ENCODE data around the gene CLTRN.

Gene CLTRN

GRCh38 chrX:15646543-15646942 lies 18.1 kb downstream of the CLTRN start:
- DNase-seq: no peak

- DNase-seq: no peak
Measured at GRCh38 chrX:15646031-15646430, 18.6 kb downstream of the CLTRN start.

GRCh38 chrX:15645266-15645665 lies 19.3 kb downstream of the CLTRN start:
- no peak for DNase-seq

GRCh38 chrX:15644560-15644872 lies 20.1 kb downstream of the CLTRN start:
- DNase-seq: no peak

GRCh38 chrX:15643786-15644559 lies 20.6 kb downstream of the CLTRN start:
- no peak for DNase-seq

- DNase-seq: no peak
Measured at GRCh38 chrX:15631637-15632036, 33.0 kb downstream of the CLTRN start.

GRCh38 chrX:15623054-15623453 lies 41.6 kb downstream of the CLTRN start:
- DNase-seq: no peak

GRCh38 chrX:15619053-15619755 lies 45.4 kb downstream of the CLTRN start:
- DNase-seq: no peak

- DNase-seq: no peak
Measured at GRCh38 chrX:15617111-15617510, 47.5 kb downstream of the CLTRN start.

GRCh38 chrX:15616531-15616930 lies 48.1 kb downstream of the CLTRN start:
- DNase-seq: no peak

- no peak for DNase-seq
Measured at GRCh38 chrX:15607067-15607466, 57.5 kb downstream of the CLTRN start.

GRCh38 chrX:15606136-15606535 lies 58.5 kb downstream of the CLTRN start:
- DNase-seq: no peak

- DNase-seq: no peak
Measured at GRCh38 chrX:15605226-15605625, 59.4 kb downstream of the CLTRN start.

- no peak for DNase-seq
Measured at GRCh38 chrX:15602761-15603160, 61.8 kb downstream of the CLTRN start.

GRCh38 chrX:15601932-15602331 lies 62.7 kb downstream of the CLTRN start:
- DNase-seq: no peak

- no peak for DNase-seq
Measured at GRCh38 chrX:15600745-15601144, 63.9 kb downstream of the CLTRN start, which contains the start of gene ACE2. ACE2 (minus strand) TSS chrX:15600960; CDS start chrX:15600911, 49 bp downstream.

GRCh38 chrX:15600049-15600448 lies 64.6 kb downstream of the CLTRN start:
- DNase-seq: no peak

GRCh38 chrX:15599461-15599860 lies 65.1 kb downstream of the CLTRN start:
- no peak for DNase-seq

- no peak for DNase-seq
Measured at GRCh38 chrX:15598026-15598425, 66.6 kb downstream of the CLTRN start.

- no peak for DNase-seq
Measured at GRCh38 chrX:15594371-15594770, 70.2 kb downstream of the CLTRN start.

GRCh38 chrX:15579778-15580747 lies 84.5 kb downstream of the CLTRN start:
- no peak for DNase-seq

All from T-helper 9 cell (primary cell).